K562 (cell line): ENCODE data around the gene NDUFA3. TPM values are rescaled to one million over a fixed set of nuclear protein-coding genes. Genes with fewer than 3 reads are reported as not detected.

Source experiments
- ESRRA ChIP-seq: fragments of 450-650 bp; IDR thresholded peaks from 2 replicates; pipeline ENCODE4 v1.6.1; 2014; ENCODE audit warnings: low read depth, mild to moderate bottlenecking, moderate library complexity, borderline replicate concordance
- FOXP1 ChIP-seq: sonication (generic); formaldehyde crosslinking; IDR thresholded peaks from 2 replicates; pipeline ENCODE4 v1.8.0; 2022; ENCODE audit warnings: mild to moderate bottlenecking, missing genetic modification reagents
- MYNN ChIP-seq, 2 experiments: sonication (generic); formaldehyde crosslinking in 1 of 2; IDR thresholded peaks; 2 replicates each; pipeline versions ENCODE4 v1.5.0 to v1.6.1; 2016 to 2020; ENCODE audit warnings: antibody characterized with exemption in 1 of 2, missing genetic modification reagents in 1 of 2
- PKNOX1 ChIP-seq: fragments of 450-650 bp; IDR thresholded peaks from 2 replicates; pipeline ENCODE4 v1.6.1; 2016
- ZNF318 ChIP-seq, 2 experiments: fragments of 450-650 bp; IDR thresholded peaks; 2 replicates each; pipeline ENCODE4 v1.6.1; 2016; ENCODE audit warnings: mild to moderate bottlenecking in 2 of 2, borderline replicate concordance in 1 of 2, low read depth in 1 of 2, moderate library complexity in 1 of 2
- polyA plus RNA-seq, 8 experiments: library from polyadenylated mRNA; depleted of rRNA in 4 of 8; stranded (reverse) in 5 of 8; unstranded in 3 of 8; fragments of >200 nt; fragmentation: Nextera tagmentation in 2 of 8; fragmentation: Illumina TruSeq in 1 of 8; extraction: Ambion mirVana in 2 of 8; extraction: Trizol in 1 of 8; gene quantifications; 2 replicates each; pipeline versions ENCODE4 v1.2.1 to v1.2.3, GENCODE V29; 2011 to 2014; ENCODE audit warnings: inconsistent platforms in 1 of 8, missing spikeins in 1 of 8
- total RNA-seq, 7 experiments: library from RNA; depleted of rRNA in 6 of 7; stranded (reverse); fragments of >200 nt in 6 of 7; fragmentation: Illumina TruSeq in 2 of 7; extraction: Trizol in 2 of 7; gene quantifications; 2 replicates each; pipeline versions ENCODE4 v1.2.1 to v1.2.3, GENCODE V29; 2011 to 2021; ENCODE audit warnings: low replicate concordance in 1 of 7
- TF ChIP-seq, protein P1 (sequence below): fragments of 450-650 bp; IDR thresholded peaks from 2 replicates; pipeline ENCODE4 v1.6.1; 2016; ENCODE audit warnings: mild to moderate bottlenecking, moderate library complexity

Gene NDUFA3
- total and polyA plus RNA-seq, 9 of the 15 experiments (the other 6 are each of a cell fraction or from before 2014, with no cell fraction given), result 39.2 to 279 (median 138) TPM

- TF ChIP-seq, protein P1, sequence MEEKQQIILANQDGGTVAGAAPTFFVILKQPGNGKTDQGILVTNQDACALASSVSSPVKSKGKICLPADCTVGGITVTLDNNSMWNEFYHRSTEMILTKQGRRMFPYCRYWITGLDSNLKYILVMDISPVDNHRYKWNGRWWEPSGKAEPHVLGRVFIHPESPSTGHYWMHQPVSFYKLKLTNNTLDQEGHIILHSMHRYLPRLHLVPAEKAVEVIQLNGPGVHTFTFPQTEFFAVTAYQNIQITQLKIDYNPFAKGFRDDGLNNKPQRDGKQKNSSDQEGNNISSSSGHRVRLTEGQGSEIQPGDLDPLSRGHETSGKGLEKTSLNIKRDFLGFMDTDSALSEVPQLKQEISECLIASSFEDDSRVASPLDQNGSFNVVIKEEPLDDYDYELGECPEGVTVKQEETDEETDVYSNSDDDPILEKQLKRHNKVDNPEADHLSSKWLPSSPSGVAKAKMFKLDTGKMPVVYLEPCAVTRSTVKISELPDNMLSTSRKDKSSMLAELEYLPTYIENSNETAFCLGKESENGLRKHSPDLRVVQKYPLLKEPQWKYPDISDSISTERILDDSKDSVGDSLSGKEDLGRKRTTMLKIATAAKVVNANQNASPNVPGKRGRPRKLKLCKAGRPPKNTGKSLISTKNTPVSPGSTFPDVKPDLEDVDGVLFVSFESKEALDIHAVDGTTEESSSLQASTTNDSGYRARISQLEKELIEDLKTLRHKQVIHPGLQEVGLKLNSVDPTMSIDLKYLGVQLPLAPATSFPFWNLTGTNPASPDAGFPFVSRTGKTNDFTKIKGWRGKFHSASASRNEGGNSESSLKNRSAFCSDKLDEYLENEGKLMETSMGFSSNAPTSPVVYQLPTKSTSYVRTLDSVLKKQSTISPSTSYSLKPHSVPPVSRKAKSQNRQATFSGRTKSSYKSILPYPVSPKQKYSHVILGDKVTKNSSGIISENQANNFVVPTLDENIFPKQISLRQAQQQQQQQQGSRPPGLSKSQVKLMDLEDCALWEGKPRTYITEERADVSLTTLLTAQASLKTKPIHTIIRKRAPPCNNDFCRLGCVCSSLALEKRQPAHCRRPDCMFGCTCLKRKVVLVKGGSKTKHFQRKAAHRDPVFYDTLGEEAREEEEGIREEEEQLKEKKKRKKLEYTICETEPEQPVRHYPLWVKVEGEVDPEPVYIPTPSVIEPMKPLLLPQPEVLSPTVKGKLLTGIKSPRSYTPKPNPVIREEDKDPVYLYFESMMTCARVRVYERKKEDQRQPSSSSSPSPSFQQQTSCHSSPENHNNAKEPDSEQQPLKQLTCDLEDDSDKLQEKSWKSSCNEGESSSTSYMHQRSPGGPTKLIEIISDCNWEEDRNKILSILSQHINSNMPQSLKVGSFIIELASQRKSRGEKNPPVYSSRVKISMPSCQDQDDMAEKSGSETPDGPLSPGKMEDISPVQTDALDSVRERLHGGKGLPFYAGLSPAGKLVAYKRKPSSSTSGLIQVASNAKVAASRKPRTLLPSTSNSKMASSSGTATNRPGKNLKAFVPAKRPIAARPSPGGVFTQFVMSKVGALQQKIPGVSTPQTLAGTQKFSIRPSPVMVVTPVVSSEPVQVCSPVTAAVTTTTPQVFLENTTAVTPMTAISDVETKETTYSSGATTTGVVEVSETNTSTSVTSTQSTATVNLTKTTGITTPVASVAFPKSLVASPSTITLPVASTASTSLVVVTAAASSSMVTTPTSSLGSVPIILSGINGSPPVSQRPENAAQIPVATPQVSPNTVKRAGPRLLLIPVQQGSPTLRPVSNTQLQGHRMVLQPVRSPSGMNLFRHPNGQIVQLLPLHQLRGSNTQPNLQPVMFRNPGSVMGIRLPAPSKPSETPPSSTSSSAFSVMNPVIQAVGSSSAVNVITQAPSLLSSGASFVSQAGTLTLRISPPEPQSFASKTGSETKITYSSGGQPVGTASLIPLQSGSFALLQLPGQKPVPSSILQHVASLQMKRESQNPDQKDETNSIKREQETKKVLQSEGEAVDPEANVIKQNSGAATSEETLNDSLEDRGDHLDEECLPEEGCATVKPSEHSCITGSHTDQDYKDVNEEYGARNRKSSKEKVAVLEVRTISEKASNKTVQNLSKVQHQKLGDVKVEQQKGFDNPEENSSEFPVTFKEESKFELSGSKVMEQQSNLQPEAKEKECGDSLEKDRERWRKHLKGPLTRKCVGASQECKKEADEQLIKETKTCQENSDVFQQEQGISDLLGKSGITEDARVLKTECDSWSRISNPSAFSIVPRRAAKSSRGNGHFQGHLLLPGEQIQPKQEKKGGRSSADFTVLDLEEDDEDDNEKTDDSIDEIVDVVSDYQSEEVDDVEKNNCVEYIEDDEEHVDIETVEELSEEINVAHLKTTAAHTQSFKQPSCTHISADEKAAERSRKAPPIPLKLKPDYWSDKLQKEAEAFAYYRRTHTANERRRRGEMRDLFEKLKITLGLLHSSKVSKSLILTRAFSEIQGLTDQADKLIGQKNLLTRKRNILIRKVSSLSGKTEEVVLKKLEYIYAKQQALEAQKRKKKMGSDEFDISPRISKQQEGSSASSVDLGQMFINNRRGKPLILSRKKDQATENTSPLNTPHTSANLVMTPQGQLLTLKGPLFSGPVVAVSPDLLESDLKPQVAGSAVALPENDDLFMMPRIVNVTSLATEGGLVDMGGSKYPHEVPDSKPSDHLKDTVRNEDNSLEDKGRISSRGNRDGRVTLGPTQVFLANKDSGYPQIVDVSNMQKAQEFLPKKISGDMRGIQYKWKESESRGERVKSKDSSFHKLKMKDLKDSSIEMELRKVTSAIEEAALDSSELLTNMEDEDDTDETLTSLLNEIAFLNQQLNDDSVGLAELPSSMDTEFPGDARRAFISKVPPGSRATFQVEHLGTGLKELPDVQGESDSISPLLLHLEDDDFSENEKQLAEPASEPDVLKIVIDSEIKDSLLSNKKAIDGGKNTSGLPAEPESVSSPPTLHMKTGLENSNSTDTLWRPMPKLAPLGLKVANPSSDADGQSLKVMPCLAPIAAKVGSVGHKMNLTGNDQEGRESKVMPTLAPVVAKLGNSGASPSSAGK, result no peak
- TF ChIP-seq ESRRA (peak; percentile 70), FOXP1 (CRISPR knock-in tag) (no peak), PKNOX1 (peak; percentile 61), MYNN (IDR thresholded peaks at IDR 0.05) (no peak), MYNN (CRISPR knock-in tag; IDR thresholded peaks at IDR 0.05) (no peak), ZNF318 (IDR thresholded peaks at IDR 0.05; ENCODE audit: borderline replicate concordance in 1 of 2, low read depth in 1 of 2) (no peak)
These were observed 6.0 kb upstream of the NDUFA3 start (continued) for GRCh38 chr19:54096617-54097106.
